Kidney (tissue), 14 donors: ENCODE results near the gene KLF12. TPM values are rescaled to one million over a fixed set of nuclear protein-coding genes. Genes with fewer than 3 reads are reported as not detected.

ENCODE experiments used
- DNase-seq, 5 donors: peaks; one replicate each; pipeline ENCODE4 v3.0.0-alpha.2; 2013 to 2020
- FAIRE-seq: peaks from 2 replicates; lab custom pipeline; 2012; peaks lifted over from hg19 to GRCh38; lab: Jason Lieb, UNC
- H3K27ac ChIP-seq, 2 donors: one replicate each; pipeline ENCODE4 v1.7.0; 2013; ENCODE audit warnings: low read depth in 2 of 2, low read length in 2 of 2, inconsistent platforms in 1 of 2
- H3K27me3 ChIP-seq: one replicate; pipeline ENCODE4 v1.7.1; 2013; ENCODE audit warnings: low read length, inconsistent platforms; ENCODE audit not compliant: control insufficient read depth, insufficient read depth
- H3K36me3 ChIP-seq, 3 donors: one replicate each; pipeline versions ENCODE4 v1.7.0 to v1.7.1; 2013; ENCODE audit warnings: low read length in 3 of 3, control low read depth in 1 of 3, inconsistent platforms in 1 of 3; ENCODE audit not compliant: insufficient read depth in 3 of 3, control insufficient read depth in 2 of 3
- H3K4me1 ChIP-seq, 3 donors: one replicate each; pipeline versions ENCODE4 v1.7.0 to v1.7.1; 2013; ENCODE audit warnings: low read length in 3 of 3, inconsistent platforms in 1 of 3, low read depth in 1 of 3; ENCODE audit not compliant: control insufficient read depth in 2 of 3, insufficient read depth in 2 of 3
- H3K4me3 ChIP-seq, 3 donors: one replicate each; pipeline versions ENCODE4 v1.7.0 to v1.8.1; 2013; ENCODE audit warnings: low read length in 3 of 3, control low read depth in 1 of 3, inconsistent platforms in 1 of 3
- H3K9ac ChIP-seq, 3 donors: one replicate each; pipeline versions ENCODE4 v1.7.0 to v1.7.1; 2013; ENCODE audit warnings: low read length in 3 of 3, control low read depth in 1 of 3, inconsistent platforms in 1 of 3
- H3K9me3 ChIP-seq, 3 donors: one replicate each; pipeline versions ENCODE4 v1.7.0 to v1.7.1; 2013; ENCODE audit warnings: low read length in 3 of 3, control low read depth in 1 of 3, inconsistent platforms in 1 of 3; ENCODE audit not compliant: control insufficient read depth in 2 of 3, insufficient read depth in 1 of 3
- intact Hi-C: fragments of 100-400 bp; cut with DNase I; formaldehyde crosslinking; loops from one replicate; pipeline ENCODE4 v1.11.1; 2022
- polyA plus RNA-seq: library from polyadenylated mRNA; stranded (reverse); fragments of 350-450 nt; fragmentation: Illumina TruSeq; extraction: RNeasy Lipid Tissue Mini Kit (QIAGEN cat#74804); gene quantifications from one replicate; pipeline ENCODE4 v1.2.3, GENCODE V29; 2014; ENCODE audit warnings: low read depth, low replicate concordance; ENCODE audit not compliant: insufficient read depth
- total RNA-seq: library from RNA; stranded (reverse); fragmentation: NEBNext Ultra II Directional; extraction: Animal tissue kit (Norgen Biotek cat#: 25700); gene quantifications from one replicate; pipeline ENCODE4 v1.2.1, GENCODE V29; 2021
- TF ChIP-seq, protein P1 (sequence below): IDR thresholded peaks from 3 replicates; pipeline ENCODE4 v1.5.1; 2012; ENCODE audit warnings: mild to moderate bottlenecking, moderate library complexity, borderline replicate concordance; ENCODE audit not compliant: insufficient read depth; ENCODE audit errors: extremely low read depth
- donor health status: control.
- donor health status: control.
- donor health status: control.
- donor health status: control.
- donor health status: control.
- donor health status: DM: yes; HTN: yes; CAD: no.
- donor health status: Normal renal cell carcinoma (clear cell type).

KLF12 gene
- total and polyA plus RNA-seq, 2 donors from 2014 or later: 2.6 to 22.0 TPM

DNA sequence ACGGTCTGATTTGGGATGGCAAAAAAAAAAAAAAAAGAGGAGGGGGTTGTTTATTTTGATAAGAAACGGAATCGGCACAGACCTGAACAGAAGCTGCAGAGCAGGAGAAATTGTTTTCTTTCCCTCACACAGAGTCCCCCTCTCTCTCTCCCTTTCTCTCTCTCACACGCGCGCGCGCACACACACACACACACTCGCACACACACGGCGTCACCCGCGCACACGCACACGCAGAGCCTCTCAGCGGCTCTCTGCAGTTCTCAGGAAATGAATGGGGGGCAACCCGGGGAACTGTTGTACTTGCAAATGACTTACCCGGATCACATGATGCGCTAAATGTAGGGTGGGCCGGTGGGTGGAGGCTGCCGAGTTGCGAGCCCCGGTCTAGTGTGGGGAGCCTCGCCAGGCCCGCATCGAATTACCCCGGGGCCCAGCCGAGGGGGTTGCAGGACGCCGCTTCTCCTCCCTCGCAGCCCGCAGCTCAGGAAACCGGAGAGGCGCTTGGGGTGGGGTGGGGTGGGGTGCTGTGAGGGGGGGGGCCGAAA is 475 bp downstream of the KLF12 start:
- DNase-seq: peak; percentile 95 to 97 (median 96)
- no peak for FAIRE-seq

GRCh38 chr13:74132776-74133656 is 1.2 kb downstream of the KLF12 start:
- H3K4me1 ChIP-seq: peaks cover 5 to 18% (median 13%) of the 10 kb centered on the region in 3 donors
- peak overlapping the region; percentile 82 to 83 for H3K27ac ChIP-seq

More for the DNA sequence above, 475 bp downstream of the KLF12 start:
- Histone ChIP-seq H3K9me3 (no peaks in the 10 kb centered on the region), H3K27ac (peak overlapping the region; percentile 82 to 83), H3K4me3 (peak overlapping the region; percentile 88 to 99 (median 94)), H3K4me1 (peaks cover 5 to 18% (median 13%) of the 10 kb centered on the region in 3 donors), H3K27me3 (no peaks in the 10 kb centered on the region), H3K9ac (peak overlapping the region; percentile 27 to 83 (median 77)), H3K36me3 (no peaks in the 10 kb centered on the region)
- TF ChIP-seq, protein P1, sequence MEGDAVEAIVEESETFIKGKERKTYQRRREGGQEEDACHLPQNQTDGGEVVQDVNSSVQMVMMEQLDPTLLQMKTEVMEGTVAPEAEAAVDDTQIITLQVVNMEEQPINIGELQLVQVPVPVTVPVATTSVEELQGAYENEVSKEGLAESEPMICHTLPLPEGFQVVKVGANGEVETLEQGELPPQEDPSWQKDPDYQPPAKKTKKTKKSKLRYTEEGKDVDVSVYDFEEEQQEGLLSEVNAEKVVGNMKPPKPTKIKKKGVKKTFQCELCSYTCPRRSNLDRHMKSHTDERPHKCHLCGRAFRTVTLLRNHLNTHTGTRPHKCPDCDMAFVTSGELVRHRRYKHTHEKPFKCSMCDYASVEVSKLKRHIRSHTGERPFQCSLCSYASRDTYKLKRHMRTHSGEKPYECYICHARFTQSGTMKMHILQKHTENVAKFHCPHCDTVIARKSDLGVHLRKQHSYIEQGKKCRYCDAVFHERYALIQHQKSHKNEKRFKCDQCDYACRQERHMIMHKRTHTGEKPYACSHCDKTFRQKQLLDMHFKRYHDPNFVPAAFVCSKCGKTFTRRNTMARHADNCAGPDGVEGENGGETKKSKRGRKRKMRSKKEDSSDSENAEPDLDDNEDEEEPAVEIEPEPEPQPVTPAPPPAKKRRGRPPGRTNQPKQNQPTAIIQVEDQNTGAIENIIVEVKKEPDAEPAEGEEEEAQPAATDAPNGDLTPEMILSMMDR: no peak
- intact Hi-C loops: no loop called here

GRCh38 chr13:74132152-74132775 is 1.9 kb downstream of the KLF12 start:
- no peaks in the 10 kb centered on the region for H3K9me3 ChIP-seq
- peak overlapping the region; percentile 88 to 99 (median 94) for H3K4me3 ChIP-seq
- TF ChIP-seq, protein P1: no peak
- H3K36me3 ChIP-seq: no peaks in the 10 kb centered on the region
- H3K9ac ChIP-seq: peak overlapping the region; percentile 67 to 83 (median 77)
- DNase-seq: peak in 2 of 5 donors; percentile 52 to 58
- peaks cover 5 to 22% (median 13%) of the 10 kb centered on the region in 3 donors for H3K4me1 ChIP-seq
- FAIRE-seq: no peak
- peak overlapping the region; percentile 82 to 83 for H3K27ac ChIP-seq
- intact Hi-C loops: no loop called here
- H3K27me3 ChIP-seq: no peaks in the 10 kb centered on the region

More at GRCh38 chr13:74132776-74133656, 1.2 kb downstream of the KLF12 start:
- no peak for FAIRE-seq
- H3K4me3 ChIP-seq: peak overlapping the region; percentile 88 to 99 (median 94)
- peak; percentile 54 to 84 (median 78) for DNase-seq
- no peaks in the 10 kb centered on the region for H3K27me3 ChIP-seq
- TF ChIP-seq, protein P1: no peak
- peak overlapping the region; percentile 67 to 83 (median 77) for H3K9ac ChIP-seq
- no peaks in the 10 kb centered on the region for H3K9me3 ChIP-seq
- intact Hi-C loops: no loop called here
- H3K36me3 ChIP-seq: no peaks in the 10 kb centered on the region
